ENCODE results near the gene TMEM175.

- no peak for TF ChIP-seq CTCF (IDR thresholded peaks at IDR 0.05; ENCODE audit: low read depth, low read length, poor library complexity, severe bottlenecking)
- TF ChIP-seq EZH2phosphoT487 (IDR thresholded peaks at IDR 0.05; ENCODE audit: borderline replicate concordance, low read length), result no peak
These were observed 36.5 kb downstream of the TMEM175 start for GRCh38 chr4:968621-969394.
